Left forelimb (tissue), 1 donor: ENCODE data around the gene NFAM1.
A peak's percentile ranks its signal among the peaks of the same experiment; 100 is the strongest.

Experiments
- DNase-seq: peaks from one replicate; pipeline ENCODE4 v3.0.0-alpha.2; 2018; ENCODE audit warnings: low spot score

NFAM1 gene

GRCh38 chr22:42439821-42440674 is 7.8 kb upstream of the NFAM1 start:
- no peak for DNase-seq

- DNase-seq: no peak
Measured at GRCh38 chr22:42439021-42439567, 6.9 kb upstream of the NFAM1 start.

- DNase-seq: no peak
Measured at GRCh38 chr22:42438293-42438650, 6.1 kb upstream of the NFAM1 start.

DNA sequence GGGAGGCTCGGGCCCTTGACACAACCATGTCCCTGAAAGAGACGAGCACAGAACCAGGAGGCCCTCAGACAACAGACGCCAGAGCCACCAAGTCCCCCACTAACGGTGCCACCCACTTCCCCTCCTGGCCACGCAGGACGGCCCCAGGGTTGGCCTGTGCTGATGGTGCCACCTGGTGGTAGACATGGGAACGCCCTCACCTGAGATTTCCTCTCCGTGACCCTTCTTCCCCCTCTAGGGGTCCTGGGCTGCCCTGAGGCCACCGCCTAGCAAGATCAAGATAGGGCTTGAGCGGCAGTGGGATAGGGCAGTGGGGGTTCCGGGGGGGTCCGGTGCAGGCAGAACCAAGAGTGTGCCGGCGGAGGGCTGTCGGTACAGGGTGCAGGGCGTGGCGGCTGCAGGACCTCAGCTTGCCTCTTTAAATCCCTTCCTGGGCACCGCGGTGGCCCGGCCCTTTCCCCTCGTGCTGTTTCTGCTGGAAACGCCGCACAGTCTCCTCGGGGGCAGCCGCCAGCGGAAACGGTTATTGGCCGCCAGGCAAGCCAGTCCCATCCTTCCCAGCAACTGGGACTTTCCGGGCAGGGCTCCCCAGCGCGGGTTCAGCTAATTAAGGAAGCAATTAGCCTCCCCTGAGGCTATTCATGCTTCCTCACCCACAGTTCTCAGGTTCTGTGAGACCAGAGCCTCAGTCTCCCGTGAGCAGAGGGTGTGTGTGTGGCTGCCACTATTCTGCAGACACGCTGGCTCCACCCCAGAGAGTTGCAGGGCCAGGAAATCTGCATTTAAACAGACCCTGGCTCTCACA is 5.5 kb upstream of the NFAM1 start:
- DNase-seq: peak; percentile 80

- DNase-seq: no peak
Measured at GRCh38 chr22:42436404-42436803, 4.2 kb upstream of the NFAM1 start.

GRCh38 chr22:42434748-42435425 is 2.7 kb upstream of the NFAM1 start:
- no peak for DNase-seq

DNA sequence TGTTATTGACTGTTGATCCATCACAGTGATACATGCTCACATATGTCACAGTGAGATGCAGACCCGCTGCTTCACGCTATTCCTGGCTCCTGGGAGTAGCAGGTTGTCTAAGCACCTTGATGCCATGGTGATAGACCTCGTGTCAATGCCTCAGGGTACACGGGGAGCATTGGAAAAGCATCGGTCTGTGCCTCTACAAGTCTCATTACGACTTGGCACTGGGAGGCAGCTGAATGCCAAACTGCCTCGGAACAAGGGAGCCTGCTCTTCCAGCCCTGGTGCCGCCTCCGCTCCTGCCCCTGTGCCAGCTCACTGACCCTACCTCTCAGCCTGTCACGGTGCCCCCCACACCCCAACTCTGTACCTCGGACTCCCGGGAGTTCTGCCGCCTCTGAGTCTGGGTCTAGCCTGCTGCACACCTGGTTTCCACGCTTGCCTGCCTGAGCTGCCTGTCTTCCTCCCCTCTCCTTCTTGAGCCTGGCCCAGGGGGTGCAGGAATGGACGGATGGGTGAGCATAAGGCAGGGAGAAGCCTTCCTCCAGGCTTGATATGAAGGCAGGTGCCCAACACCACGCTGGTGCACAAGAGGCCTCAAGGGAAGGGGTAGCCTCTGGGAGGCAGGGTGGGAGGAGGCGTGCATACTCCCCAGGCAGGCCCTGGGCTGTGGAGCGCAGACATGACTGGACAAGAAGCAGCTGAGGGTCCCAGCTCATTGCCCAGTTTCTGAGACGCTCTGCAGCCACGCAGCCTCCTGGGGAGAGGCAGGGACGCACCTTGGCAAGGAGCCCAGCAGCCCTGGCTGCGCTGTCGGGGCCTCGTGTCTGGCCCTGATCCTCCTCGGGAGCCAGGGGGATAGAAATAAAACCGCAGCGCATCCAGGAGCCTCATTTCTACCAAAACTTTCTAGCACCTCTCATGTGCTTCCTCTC is 1.8 kb upstream of the NFAM1 start:
- DNase-seq: no peak

DNA sequence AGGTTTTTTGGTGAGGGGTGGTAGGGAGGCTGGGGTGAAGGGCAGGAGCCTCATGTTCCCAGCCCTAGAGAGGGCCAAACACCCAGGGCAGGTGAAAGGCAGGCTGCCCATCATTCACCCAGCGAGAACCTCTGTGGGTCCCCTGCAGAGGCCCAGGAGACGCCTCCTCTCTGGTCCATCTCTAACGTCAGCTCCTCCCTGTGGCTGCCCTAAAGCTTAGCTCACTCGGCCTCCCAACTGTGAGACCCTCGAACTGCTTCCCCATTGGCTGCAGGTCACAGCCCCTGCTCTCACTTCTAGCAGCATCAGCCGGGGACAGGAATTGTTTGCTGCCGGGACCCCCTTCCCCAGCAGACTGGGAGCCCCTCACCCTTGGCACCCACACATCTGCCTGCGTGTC is 615 bp upstream of the NFAM1 start:
- no peak for DNase-seq

- DNase-seq: no peak
Measured at GRCh38 chr22:42431401-42432019, 693 bp downstream of the NFAM1 start.

DNA sequence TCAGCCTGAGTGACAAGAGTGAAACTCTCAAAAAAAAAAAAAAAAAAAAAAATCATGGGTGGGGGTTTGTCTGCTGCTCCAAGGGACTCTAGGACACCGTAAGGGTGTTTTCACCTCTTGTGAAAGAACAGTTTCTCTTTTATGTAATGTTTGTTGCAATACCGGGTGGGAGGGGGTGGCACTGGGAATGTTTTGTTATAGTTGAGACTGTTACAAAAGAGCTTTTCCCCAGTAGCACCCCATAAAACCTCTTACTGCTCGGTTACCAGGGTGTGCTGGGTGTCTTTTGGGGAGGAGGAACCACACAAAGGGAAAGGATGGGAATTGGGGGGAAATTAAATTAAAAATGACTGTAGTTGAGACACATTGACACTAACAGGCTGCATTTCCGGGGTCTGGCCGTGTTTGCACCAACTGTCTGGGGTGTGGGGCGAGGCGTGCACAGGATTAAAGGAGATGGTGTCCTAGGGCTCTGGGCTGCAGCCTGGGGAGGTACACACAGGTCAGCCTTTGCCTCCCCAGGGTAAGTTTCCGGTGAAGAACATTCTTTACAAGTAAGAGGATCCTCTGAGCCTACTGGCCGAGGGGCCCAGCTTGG is 1.6 kb downstream of the NFAM1 start:
- DNase-seq: no peak

DNA sequence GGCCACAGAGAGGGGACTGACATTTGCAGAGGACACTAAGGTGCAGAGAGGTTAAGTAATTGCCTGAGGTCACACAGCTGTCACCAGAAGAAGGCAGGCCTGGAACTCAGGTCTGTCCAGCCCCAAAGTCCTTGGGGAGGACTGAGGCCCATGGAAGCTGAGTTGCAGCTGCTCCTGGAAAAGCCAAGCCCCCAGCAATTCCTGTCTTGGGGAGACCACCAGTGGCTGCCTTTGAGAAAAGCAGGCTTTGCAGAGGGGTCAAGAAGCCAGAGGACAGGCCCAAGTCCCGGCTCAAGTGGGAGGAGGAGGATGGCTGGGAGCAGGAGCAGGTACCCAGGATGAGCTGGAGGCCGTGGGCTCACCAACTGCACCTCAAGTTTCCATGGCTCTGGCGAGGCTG is 3.4 kb downstream of the NFAM1 start:
- no peak for DNase-seq

DNA sequence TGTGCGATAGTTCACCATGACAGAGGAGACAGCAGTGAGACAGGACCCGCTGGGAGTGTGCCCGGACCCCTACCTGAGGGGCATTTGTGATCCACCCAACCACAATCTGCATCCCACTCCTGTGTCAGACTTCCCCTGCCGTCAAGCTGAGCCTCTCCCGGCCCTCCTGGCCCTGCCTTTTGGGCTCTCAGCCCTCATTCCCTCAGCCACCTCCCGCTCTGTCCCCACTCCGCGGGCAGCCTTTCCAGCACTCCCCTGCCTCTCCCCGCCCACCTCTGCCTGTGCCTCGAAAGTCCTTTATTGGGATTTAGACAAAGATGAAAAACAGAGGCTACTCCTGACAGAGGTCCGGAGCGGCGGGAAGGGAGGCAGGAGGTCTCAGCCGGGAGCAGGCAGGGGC is 4.2 kb downstream of the NFAM1 start:
- DNase-seq: no peak

- no peak for DNase-seq
Measured at GRCh38 chr22:42427167-42427566, 5.0 kb downstream of the NFAM1 start.

GRCh38 chr22:42425989-42426355 is 6.2 kb downstream of the NFAM1 start:
- no peak for DNase-seq

DNA sequence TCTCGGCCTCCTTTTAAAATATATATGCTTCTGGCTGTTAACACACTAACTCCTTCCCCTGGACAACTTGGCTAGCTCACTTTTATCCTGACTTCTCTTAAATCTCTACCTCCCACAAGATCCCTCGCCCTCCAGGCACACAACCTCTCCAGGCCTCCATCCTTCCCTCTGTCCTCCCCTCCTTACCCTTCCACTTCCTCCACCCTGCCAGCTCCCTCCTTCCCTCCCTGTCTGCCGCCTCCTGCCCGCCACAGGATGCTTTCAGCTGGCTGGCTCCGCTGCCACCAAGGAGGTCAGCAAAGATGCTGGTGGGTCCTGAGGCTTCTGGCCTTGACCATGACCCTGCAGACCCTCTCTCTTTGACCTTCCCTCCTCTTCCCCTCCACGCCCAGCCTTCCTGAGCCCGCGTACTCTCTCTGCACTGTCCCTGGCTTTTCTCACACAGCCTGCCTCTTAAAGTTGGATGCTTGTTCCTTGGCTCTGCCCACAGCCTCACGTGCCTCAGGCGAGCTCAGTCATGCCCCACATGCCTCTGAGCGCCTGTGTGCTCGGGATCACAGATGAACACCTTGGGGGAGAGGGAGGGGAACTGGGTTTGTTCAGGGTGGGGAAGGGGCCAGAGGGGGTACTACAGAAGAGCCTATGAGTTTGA is 6.7 kb downstream of the NFAM1 start:
- no peak for DNase-seq

GRCh38 chr22:42419243-42419881 is 12.8 kb downstream of the NFAM1 start:
- no peak for DNase-seq

DNA sequence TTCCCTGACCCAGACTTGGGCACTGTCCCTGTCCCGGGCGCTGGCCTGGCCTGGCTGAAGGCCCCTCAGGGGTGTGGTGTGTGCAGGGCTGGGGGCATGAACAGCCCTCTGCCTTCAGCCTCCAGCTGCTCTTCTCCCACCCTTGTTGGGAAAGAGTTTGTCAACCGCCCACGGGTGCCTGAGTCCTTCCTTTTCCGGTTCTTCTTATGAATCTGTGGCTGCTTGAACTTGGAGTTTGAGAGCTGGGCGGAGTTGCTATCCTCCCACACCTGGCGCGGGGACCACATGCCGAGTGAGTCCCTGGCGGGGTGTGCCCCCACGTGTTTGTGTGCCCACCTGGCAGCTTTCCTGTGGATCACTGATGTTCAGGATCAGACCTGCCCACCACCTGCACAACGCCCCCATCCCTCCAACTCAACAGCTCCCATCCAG is 13.4 kb downstream of the NFAM1 start:
- DNase-seq: no peak

DNA sequence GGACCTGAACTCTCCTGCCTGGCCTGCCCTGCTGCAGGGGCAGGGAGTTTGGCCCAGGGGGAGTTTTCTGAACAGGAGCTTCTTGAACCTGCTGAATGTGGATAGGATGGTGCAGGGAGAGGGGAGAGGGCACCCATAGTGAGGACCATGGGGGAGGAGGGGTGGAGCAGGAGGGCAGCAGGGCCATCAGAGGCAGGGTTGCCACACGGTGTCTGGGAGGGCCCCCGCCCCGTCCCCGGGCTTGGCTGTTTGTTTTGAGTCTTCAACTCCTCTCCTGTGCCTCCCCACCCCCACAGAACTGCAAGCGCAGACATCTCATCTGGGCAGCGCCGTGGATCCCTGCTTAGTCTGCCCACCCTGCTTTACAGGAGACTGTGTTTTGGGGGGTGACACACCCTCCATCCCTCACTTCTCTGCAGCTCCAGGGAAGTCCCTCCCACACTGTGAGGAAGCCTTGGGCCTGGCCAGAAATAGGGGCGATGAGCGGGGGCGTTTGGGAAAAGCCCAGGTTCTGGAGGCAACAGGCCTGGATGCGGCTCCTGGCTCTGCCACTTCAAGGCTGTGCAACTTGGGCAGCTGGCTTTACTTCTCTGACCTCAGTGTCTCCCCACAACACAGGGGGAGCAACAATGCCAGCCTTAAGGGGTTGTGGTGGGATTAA is 14.4 kb downstream of the NFAM1 start:
- DNase-seq: no peak

DNA sequence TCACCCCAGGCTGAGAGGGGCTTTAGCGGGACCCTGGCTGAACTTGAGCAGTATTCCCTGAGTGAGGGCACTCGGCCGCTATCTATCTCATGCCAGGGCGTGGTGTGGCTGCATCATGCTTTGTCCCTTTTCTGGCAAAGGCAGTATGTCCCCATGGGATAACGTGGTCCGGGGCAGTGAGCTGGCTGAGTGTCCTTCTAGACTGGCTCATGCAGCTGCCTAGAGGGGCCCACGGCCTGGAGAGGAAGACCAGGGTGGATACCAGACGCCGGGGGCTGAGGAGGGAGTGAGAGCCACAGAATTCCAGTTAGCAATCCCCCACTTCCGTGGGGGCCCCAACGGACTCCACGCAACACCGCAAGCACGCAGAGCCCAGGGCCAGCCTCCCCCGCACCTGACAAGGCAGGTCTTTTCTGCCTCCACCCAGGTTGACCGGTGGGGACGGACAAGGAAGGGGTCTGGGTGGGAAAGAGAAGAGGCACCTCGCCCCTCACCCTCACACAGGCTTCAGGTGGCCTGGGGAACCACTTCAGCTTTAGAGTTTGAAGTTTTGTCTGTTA is 15.5 kb downstream of the NFAM1 start:
- DNase-seq: no peak
